ENCODE measurements around the gene PTPRN2.
"Not testable (repeated sequence)": the region's sequence is repeated elsewhere in the genome, so short reads cannot be mapped to it uniquely, and the experiment has no call there.

Gene PTPRN2

GRCh38 chr7:158042156-158042880 is 545.3 kb downstream of the PTPRN2 start:
- no peak overlapping the region for H3K27ac ChIP-seq
- H3K4me3 ChIP-seq = no peak overlapping the region
- no peak for DNase-seq (ENCODE audit: low spot score)
- no peak for TF ChIP-seq CTCF (IDR thresholded peaks at IDR 0.05)

- no peak for TF ChIP-seq CTCF (IDR thresholded peaks at IDR 0.05)
- DNase-seq (ENCODE audit: low spot score) = no peak
- Histone ChIP-seq H3K27ac (no peak overlapping the region), H3K4me3 (no peak overlapping the region)
Observed at GRCh38 chr7:158040199-158040598, 547.4 kb downstream of the PTPRN2 start.

GRCh38 chr7:158039270-158039669 is 548.4 kb downstream of the PTPRN2 start:
- Histone ChIP-seq H3K4me3 (no peak overlapping the region), H3K27ac (no peak overlapping the region)
- no peak for TF ChIP-seq CTCF (IDR thresholded peaks at IDR 0.05)
- DNase-seq (ENCODE audit: low spot score) = no peak

GRCh38 chr7:158037211-158037610 is 550.4 kb downstream of the PTPRN2 start:
- TF ChIP-seq CTCF (IDR thresholded peaks at IDR 0.05) = no peak
- Histone ChIP-seq H3K27ac (no peak overlapping the region), H3K4me3 (no peak overlapping the region)
- no peak for DNase-seq (ENCODE audit: low spot score)

- TF ChIP-seq CTCF (IDR thresholded peaks at IDR 0.05) = no peak
- H3K4me3 ChIP-seq = no peak overlapping the region
- H3K27ac ChIP-seq = no peak overlapping the region
- peak; percentile 21 for DNase-seq (ENCODE audit: low spot score)
Observed at GRCh38 chr7:158035343-158035742, 552.3 kb downstream of the PTPRN2 start.

- no peak overlapping the region for H3K4me3 ChIP-seq
- no peak overlapping the region for H3K27ac ChIP-seq
- TF ChIP-seq CTCF (IDR thresholded peaks at IDR 0.05) = no peak
- DNase-seq (ENCODE audit: low spot score) = no peak
Observed at GRCh38 chr7:158034571-158034970, 553.1 kb downstream of the PTPRN2 start.

- not testable (repeated sequence) for H3K27ac ChIP-seq, H3K4me3 ChIP-seq
- peak; percentile 26 for DNase-seq (ENCODE audit: low spot score)
Observed at GRCh38 chr7:158033925-158034324, 553.7 kb downstream of the PTPRN2 start.
